Measurements from ENCODE around the gene FAM240B.

GRCh38 chr9:38687992-38688391, 31.9 kb downstream of the FAM240B start:
- TF ChIP-seq ZBTB39 (CRISPR knock-in tag; IDR thresholded peaks at IDR 0.05) (no peak), FOXA1 (IDR thresholded peaks at IDR 0.05) (no peak), FOXA1 (CRISPR knock-in tag; IDR thresholded peaks at IDR 0.05) (no peak), ATF1 (CRISPR knock-in tag; IDR thresholded peaks at IDR 0.05) (no peak), ZBTB49 (CRISPR knock-in tag; IDR thresholded peaks at IDR 0.05; ENCODE audit: borderline replicate concordance) (no peak), FOXP4 (CRISPR knock-in tag; IDR thresholded peaks at IDR 0.05) (no peak)
